ENCODE results near the gene PPP1R9A.

Gene PPP1R9A

DNA sequence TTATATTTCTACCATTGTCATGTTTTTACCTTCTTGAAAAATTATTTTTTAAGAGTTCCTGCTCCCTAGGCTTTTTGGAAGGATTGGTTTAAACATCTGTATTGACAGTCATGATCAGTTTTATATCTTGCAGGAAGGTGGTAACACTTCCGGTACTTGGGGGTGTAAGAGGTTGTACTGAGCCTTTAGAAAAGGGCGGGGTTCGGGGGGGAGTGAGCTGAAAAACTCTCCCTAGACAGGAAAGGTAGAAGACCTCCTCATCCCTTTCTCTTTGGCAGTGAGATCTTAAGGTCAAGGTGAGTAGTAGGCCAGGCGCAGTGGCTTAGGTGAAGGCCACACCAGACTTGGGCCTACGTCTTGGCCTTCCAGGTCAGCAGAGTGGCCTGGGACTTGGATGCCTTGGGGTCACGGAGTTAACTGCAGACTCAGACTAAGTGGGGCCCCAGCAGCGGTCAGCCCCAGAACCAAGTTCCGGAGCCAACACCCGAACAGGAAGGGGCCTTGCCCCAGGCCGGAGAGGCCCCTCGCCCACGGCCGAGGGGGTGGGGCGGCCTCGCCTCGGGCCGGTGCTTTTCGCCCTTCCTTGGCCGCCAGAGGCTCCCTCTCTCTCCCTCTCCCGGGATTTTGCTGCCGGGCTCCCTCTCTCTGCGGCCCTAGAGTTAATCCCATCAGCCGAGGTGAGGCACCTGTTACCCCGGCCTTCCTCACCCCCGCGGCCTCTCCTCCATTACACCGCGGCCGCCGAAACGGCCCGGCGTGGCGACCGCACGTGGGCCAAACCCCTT is at the start of gene PPP1R9A:
PPP1R9A (plus strand) TSS at position 569 of the 785 bp plus-strand sequence. CDS start 2,520 bp downstream, outside the sequence.
- DNase-seq (ENCODE audit: low read depth), result no peak

DNA sequence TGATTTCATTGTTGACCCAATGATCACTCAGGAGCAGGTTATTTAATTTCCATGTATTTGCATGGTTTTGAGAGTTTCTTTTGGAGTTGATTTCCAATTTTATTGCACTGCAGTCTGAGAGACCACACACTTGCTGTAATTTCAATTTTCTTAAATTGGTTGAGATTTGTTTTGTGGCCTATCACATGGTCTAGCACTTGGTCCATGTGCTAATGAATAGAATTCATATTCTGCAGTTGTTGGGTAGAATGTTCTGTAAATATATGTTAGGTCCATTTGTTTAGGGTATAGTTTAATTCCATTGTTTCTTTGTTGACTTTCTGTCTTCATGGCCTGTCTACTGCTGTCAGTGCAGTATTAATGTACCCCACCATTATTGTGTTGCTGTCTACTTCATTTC is 36.3 kb upstream of the PPP1R9A start:
- no peak for DNase-seq (ENCODE audit: low read depth)

DNA sequence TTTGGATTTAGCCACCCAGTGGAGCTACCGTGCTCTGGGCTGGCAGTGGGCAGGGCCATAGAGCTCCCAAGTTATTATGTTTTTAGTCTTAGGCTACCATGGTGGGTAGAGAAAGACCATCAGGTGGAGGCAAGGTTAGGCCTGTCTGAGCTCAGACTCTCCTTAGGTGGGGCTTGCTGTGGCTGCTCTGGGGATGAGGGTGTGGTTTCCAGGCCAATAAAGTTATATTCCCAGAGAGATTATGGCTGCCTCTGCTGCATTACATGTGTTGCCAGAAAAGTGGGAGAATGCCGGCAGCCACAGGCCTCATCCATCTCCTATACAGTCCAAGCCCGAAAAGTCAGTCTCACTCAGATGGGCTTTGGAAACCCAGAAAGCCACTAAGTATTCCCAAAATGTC is 34.2 kb upstream of the PPP1R9A start:
- no peak for DNase-seq (ENCODE audit: low read depth)

DNA sequence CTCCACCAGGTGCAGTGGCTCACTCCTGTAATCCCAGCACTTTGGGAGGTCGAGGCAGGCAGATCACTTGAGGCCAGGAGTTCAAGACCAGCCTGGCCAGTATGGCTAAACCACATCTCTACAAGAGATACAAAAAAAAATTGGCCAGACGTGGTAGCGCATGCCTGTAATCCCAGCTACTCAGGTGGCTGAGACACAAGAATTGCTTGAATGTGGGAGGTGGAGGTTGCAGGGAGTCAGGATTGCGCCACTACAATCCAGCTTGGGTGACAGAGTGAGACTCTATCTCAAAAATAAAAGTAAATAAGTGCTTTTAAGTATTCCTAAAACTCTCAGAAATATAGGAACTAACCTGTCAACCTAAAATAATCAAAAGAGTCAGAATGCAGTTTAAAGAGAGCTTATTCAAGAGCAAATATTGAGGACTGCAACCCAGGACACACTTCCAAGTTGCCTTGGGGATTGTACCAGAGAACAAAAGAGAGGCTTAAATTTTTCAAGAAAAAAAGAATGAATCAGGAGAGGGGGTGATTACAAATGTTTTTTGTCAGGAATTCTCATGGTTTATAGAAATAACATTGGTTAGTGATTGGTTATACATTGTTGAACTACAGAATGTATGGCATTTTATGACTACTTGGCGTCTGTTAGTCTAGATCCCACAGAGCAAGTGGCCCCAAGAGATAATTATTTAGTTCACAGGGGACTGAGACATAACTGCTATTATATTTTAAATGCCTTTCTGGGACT is 33.2 kb upstream of the PPP1R9A start:
- DNase-seq (ENCODE audit: low read depth), result no peak

DNA sequence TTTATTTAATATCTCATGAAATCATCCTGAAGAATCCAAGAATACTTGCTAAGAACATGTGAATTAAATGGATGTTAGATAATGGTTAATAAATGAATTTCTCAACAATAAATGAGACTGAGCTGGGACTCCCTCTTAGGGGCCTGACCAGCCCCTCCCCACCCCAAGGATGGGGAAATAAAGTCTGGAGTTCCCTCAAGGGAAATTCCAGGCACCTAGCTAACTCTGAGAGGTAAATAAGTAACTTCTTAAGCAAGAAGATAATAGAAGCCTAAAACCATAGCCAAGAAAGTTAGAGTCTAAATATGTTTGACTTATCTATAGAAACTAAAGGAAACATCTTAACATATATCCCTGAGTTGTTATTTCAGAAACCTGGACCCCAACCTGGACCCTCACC is 32.2 kb upstream of the PPP1R9A start:
- no peak for DNase-seq (ENCODE audit: low read depth)

DNA sequence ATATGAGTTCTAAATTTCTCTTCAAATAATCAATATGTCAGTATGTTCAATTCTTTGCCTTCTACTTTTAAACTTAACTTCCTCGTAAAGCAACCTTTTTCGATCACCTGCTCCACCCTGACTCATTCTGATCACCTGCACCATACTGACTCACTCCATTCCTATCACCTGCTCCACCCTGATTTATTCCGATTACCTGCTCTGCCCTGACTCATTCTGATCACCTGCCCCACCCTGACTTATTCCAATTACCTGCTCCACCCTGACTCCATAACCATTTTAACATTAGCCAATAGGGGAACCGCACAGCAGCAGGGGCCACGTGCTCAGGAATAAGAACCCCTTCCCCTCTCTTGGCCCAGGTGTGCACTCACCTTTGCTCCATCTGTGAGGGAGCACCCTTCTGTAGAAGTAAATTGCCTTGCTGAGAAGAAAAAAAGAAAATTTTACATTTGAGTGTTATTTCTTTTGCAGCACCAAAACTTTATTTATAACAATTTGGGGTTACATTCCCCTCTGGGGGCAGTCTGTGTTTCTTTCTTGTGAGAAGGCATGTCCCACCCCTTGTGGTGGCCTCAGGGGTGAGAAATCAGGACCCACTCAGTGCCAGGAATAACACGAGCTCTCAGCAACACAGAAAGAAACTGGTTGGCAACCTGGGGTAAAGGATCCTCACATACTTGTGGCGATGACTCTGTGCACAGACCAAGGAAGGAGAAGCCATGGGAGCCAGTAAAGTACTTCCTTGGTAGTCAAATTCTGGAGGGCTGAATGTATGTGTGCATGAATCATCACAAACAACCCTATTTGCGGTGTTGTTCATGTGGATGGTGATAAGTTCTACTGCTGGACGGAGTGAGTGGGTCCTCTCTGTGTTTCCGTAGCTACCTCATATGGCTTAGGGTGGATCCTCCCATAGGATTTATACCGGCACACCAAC is 29.4 kb upstream of the PPP1R9A start:
- no peak for DNase-seq (ENCODE audit: low read depth)

DNA sequence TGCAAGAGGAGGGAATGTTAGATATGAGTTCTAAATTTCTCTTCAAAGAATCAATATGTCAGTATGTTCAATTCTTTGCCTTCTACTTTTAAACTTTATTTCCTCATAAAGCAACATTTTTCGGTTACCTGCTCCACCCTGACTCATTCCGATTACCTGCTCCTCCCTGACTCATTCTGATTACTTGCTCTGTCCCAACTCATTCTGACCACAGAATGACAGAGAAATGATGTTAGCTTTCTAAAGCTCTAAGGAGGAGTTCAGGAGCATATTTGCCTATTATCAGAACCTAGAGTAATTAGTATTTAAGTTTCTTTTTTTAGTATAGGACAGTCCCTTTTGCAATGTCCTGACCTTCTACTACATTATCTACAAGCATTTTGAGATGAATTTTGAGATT is 24.5 kb upstream of the PPP1R9A start:
- DNase-seq (ENCODE audit: low read depth), result no peak

DNA sequence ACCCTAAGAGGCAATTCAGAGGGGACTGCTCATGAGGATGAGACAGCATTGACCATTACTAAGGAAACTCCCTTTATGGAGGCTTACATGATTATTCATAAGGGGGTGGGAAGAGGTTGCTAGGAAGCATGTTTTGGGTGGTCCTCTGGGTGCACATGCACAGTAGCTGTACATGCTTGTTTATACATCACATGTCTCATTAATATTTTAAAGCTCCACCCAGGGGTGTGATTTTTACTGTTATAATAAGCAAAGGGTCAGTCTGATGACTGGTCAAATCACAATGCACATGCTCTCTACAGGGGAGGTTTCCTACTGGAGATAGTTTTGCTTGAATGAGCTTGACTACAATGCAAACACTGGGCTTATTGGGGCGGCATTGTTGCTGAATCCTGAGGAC is 23.8 kb upstream of the PPP1R9A start:
- no peak for DNase-seq (ENCODE audit: low read depth)

DNA sequence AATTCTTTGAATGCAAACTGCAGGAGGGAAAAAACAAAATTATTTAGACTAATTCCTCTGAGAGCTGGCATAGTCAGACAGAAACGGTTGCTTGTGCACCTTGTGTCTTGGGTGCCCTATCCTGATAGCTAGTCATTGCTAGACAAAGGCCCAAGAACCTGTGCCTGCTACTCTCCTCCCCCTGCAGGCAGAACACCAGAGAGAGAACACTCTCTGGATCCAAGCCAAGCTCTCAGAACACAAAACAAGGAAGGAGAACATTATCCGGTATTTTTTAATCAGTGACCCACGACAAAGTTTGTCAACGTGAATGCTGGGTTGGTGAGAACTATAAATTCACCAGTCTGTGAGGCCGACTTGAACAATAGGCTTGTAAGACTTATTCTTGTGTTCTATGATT is 18.8 kb upstream of the PPP1R9A start:
- no peak for DNase-seq (ENCODE audit: low read depth)

DNA sequence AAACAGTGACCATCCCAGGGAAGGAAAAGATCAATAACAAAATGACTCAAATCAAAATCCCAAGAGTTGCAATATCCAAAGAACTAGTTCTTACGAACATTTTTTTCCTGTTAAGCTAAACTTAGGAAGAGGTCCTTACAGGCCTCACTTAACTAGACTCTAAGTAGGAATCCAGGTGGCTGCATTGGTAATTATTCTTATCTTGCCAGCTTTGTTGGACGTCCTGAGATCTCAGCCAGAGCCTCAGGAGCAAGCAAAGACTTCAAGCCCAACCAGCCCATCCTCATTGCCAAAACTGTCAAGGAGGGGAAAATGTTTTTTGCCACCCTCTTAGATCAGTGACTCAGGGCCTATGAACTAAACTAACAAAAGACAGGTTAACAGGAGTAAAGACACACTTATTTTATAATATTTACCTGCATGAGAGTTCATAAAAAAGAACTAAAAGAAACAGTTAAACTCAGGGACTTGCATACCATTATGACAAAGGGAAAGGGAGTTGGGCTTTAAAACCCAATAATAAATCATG is 18.3 kb upstream of the PPP1R9A start:
- no peak for DNase-seq (ENCODE audit: low read depth)

DNA sequence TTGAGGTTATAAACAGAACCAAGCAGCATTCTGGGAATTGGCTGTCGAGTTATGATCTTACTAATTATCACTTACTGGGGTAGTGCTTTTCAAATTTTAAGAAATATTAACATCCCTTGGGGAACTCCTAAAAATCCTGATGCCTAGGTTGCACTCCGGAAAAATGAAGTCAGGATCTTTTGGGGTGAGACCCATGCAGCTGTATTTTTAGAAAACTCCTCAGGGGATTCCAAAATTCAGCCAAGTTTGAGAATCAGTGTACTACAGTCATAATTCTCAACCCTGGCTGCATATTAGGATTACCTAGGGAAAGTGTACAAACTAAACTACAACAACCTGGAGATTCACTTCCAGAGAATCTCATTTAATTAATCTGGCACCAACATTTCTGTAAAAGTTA is 17.2 kb upstream of the PPP1R9A start:
- DNase-seq (ENCODE audit: low read depth), result no peak

DNA sequence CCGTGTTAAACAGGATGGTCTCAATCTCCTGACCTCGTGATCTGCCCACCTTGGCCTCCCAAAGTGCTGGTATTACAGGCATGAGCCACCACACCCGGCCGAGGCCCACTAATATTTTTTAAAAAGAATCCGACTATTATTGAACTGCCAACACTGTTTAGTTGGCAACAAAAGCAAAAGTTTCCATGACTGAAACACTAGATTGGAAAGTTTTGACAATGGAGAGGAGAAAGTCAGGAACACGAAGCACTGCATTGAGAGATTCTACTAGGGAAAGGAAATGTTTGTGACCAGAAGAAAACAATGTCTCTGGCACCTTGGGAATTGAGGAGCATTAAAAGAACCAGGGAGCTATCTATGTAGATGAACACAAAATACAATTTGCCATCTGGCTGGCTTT is 13.7 kb upstream of the PPP1R9A start:
- no peak for DNase-seq (ENCODE audit: low read depth)

DNA sequence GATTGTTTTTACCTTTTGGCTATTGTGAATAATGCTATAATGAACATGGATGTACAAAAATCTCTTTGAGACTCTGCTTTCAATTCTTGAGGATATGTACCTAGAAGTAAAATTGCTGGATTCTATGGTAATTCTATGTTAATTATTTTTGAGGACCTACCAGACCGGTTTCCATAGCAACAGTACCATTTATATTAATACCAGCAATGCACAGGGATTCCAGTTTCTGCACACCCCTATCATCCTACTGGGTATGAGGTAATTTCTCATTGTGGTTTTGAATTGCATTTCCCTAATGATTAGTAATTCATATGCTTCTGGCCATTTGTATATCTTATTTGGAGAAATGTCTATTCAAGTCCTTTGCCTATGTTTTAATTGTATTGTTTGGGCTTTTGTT is 9.9 kb upstream of the PPP1R9A start:
- no peak for DNase-seq (ENCODE audit: low read depth)

DNA sequence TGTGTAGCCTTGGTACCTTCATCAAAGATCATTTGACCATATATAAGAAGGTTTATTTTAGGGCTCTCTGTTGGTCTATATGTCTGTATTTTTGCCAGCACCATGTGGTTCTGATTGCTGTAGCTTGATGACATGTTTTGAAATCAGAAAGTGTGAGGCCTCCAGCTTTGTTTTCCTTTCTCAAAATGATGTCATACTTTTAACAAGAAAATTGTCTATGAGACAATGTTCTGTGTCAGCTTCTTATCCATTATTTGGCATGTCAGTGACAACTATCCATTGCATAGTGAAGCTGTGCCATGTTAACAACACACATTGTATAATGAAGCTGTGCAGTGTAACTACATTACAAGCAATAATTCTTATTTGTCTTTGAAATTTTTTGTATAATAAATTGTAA is 9.1 kb upstream of the PPP1R9A start:
- no peak for DNase-seq (ENCODE audit: low read depth)

DNA sequence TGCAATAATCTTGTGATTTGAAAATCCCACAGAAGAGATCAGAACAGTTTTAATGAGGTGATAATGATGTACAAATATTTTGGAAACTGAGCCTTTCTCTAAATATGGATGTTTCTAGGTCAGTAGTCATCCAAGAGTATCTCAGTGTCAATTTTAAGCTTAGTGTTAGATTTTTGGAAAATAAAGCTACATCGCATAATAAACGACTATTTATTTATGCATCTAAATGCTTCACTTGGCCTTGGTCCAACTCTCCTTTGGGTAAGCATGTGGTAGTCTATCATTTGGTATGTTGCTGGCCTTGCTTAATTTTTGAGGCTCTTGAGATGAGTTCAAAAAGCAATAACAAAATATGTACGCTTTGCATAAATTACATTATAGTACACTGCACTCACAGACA is 5.4 kb upstream of the PPP1R9A start:
- DNase-seq (ENCODE audit: low read depth), result no peak

DNA sequence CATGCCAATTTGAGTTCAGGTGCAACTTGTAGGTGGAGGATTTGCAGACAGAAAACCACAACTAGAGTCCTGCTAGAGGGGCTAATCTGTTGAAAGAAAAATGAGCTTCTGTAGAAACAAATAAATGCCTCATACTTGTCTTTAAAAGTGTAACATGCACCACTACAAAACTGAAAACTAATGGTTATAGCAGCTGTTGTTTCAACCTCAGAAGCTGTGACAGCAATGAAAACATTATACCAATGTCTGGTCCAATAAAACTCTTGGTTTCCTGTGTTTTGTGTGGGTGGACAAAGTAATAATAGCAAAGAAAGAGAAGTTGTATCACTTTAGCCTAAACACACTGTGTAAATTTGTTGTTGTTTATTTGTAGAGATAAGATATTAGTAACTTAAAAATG is 3.4 kb upstream of the PPP1R9A start:
- no peak for DNase-seq (ENCODE audit: low read depth)

DNA sequence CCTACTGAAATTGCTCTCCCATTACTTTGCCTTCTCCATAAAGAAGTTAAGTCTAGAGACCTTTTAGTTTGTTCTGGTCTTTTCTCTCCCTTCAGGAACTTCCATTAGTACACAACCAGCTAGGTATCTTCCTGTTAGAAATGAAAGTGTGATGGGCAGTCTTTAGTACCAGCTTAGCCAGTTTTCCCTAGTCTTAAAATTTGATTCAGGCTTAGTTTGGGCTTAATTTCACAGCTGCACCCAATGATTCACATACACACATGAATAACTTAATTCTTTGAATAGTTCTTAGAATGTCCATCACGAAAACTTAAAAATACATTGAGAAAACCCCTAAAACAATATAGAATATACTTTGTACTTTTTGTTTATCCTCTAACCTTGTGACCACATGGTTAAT is 2.4 kb upstream of the PPP1R9A start:
- DNase-seq (ENCODE audit: low read depth), result no peak

DNA sequence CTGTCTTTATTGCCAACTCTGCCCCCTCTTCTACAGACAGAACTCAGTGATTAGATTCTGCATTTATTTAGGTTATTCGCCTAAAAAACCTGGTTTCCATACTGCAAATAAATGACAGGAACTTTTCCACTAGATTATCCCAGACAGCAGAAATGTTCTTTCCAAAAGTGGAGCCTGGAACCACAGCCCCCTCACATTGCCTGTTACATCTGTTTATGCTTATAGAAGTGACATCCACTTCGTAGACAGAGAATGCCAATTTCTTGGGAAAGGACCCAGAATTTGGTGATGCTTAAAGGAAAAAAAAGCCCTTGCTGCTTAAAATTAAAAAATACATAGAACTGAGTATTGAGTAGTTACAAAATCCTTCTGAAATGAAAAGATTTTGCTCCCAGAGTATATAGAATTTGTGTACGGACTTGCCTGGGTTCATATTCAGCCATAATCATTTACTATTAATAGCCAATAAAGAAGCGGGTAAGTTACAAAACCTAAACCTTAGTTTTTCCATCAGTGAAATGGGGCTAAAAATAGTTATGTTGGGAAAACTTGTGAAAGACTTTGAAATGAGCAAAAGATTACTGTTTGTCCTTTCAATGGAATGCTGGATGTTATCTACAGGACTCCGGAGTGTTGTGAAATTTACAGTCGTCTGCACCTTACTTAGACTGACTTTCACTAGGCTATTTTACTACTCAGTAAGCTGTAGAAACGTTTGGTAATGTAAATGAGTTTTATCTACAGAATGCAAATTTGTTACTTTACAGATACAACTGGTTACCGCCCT is 1.1 kb upstream of the PPP1R9A start:
- no peak for DNase-seq (ENCODE audit: low read depth)

DNA sequence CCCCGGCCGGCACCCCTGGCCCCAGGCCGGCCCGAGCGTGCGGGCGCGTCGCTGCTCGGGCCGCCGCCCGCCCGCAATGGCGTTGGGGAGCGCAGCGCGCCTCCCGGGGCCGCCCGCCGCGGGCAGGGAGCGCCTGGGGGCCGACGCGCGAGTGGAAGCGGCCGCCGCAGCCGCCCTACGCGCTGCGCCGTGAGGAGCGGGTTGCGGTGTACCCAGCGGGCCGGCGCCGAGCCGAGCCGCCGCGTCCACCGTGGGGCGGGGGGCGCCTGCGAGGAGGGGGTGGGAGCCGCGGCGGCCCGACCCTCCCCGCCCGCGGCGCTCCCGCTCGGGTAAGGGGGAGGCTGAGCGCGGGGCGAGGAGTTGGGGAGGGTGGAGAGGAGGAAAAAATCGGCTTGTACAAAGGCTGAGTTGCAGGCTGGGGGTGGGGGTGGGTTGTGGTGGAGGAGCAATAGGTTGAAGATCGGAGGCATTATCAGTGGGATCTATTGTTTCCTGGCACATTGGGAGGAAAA is 473 bp downstream of the PPP1R9A start:
- no peak for DNase-seq (ENCODE audit: low read depth)

DNA sequence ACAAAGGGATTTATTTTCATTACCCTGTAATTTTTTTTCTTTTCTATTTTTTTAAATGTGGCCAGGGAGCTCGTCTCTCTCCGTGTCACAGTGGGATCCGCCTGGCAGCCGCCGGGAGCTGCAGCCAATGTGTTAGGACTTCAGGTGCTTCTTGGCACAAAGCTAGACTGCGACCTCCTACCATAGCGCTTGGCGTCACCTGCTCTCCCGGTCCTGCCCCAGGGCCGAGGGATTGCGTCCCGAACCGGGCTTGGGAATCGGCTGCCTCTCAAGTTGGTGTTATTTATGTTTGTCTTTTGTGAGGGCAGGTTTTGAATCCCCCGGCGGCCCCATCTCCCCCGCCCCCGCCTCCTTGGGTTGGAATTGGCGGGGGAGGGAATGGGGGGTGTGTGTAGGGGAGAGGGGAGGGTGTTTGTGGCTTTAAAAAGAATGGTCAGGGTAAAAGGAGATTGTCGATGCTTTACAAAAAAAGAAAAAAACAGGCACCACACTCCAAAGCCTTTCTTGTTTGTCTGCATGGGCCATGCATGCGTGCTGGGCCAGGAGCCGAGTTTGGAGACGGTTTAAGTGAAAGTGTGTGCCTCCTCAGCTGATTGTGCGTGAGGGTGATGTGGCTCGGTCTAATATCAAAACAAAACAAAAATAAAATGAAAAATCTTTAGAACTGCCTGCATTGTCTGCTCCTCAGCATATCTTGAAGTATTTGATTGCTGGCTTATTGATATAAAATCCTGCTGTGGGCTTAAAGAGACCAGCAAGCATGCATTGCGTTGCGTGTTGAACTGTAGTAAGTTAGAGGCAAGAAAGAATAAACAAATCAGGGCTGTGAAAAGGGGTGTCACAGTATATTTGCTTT is 1.2 kb downstream of the PPP1R9A start:
- DNase-seq (ENCODE audit: low read depth), result no peak

DNA sequence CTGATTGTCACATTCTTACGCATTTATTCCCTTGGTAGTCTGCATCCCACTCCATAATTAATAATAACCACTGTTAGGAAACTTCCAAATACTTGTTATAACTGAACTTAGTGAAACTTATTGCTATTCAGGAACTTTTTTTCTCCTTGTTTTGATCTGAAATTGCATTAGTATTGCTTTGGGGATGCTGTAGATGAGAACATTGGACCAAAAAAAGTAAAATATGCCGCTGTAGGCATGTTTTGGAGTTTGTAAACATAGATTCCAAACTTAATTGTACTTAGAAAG is 1.7 kb downstream of the PPP1R9A start:
- no peak for DNase-seq (ENCODE audit: low read depth)

Measured in HS-5 (cell line).